ENCODE measurements around the gene C1GALT1.

- no peak for TF ChIP-seq CTCF (tag by site-specific recombination; IDR thresholded peaks at IDR 0.05)
- no peak for TF ChIP-seq ZNF76 (tag by site-specific recombination; IDR thresholded peaks at IDR 0.05; ENCODE audit: borderline replicate concordance, low read depth)
- no peak for TF ChIP-seq ELK4 (IDR thresholded peaks at IDR 0.05; ENCODE audit: borderline replicate concordance, low read depth, low read length)
- TF ChIP-seq PATZ1 (tag by site-specific recombination; IDR thresholded peaks at IDR 0.05) = no peak
- no peak for TF ChIP-seq ATF2 (tag by site-specific recombination; IDR thresholded peaks at IDR 0.05; ENCODE audit: low read depth)
- TF ChIP-seq ZBTB17 (tag by site-specific recombination; IDR thresholded peaks at IDR 0.05) = no peak
- no peak for TF ChIP-seq ZNF114 (tag by site-specific recombination; IDR thresholded peaks at IDR 0.05)
- TF ChIP-seq ZNF561 (tag by site-specific recombination; IDR thresholded peaks at IDR 0.05; ENCODE audit: borderline replicate concordance) = no peak
- TF ChIP-seq ZXDB (tag by site-specific recombination; IDR thresholded peaks at IDR 0.05) = no peak
- TF ChIP-seq ZNF837 (tag by site-specific recombination; IDR thresholded peaks at IDR 0.05) = no peak
- TF ChIP-seq ZNF24 (tag by site-specific recombination; IDR thresholded peaks at IDR 0.05) = no peak
Observed at GRCh38 chr7:7293092-7293491, 110.7 kb downstream of the C1GALT1 start.

All from HEK293 (cell line).